SK-MEL-5 (cell line): ENCODE measurements around the gene ELK3. TPM values are rescaled to one million over a fixed set of nuclear protein-coding genes. Genes with fewer than 3 reads are reported as not detected.

ENCODE experiments used
- DNase-seq: peaks from one replicate; pipeline ENCODE4 v3.0.0-alpha.2; 2016; ENCODE audit warnings: low read depth, low spot score
- in situ Hi-C: cut with HindIII; loops from 2 replicates; pipeline ENCODE4 v1.10.0; 2016; ENCODE audit warnings: low sequenced_read_pairs, high pct_unique_total_duplicates, low pct_unique_long_range_greater_than_20kb
- total RNA-seq: library from RNA; depleted of rRNA; stranded (reverse); fragments of >200 nt; shearing (Covaris generic); gene quantifications from 2 replicates; pipeline ENCODE4 v1.2.3, GENCODE V29; 2014

The ELK3 gene
- total RNA-seq, 1 experiment from 2014 or later = 19.2 TPM

GRCh38 chr12:96183734-96184370 is 10.3 kb upstream of the ELK3 start:
- DNase-seq = no peak
- in situ Hi-C loops = no loop called here

- in situ Hi-C loops = no loop called here
- DNase-seq = no peak
Observed at GRCh38 chr12:96185914-96186313, 8.3 kb upstream of the ELK3 start.

GRCh38 chr12:96186607-96187301 is 7.4 kb upstream of the ELK3 start:
- DNase-seq = no peak
- in situ Hi-C loops = no loop called here

- in situ Hi-C loops = no loop called here
- DNase-seq = no peak
Observed at GRCh38 chr12:96187956-96188355, 6.2 kb upstream of the ELK3 start.

GRCh38 chr12:96189781-96190180 is 4.4 kb upstream of the ELK3 start:
- no peak for DNase-seq
- in situ Hi-C loops = no loop called here

GRCh38 chr12:96190413-96191108 is 3.6 kb upstream of the ELK3 start:
- in situ Hi-C loops = no loop called here
- DNase-seq = no peak

- DNase-seq = no peak
Observed at GRCh38 chr12:96192926-96193573, 1.1 kb upstream of the ELK3 start.

GRCh38 chr12:96194576-96194889 is 358 bp downstream of the ELK3 start:
- no peak for DNase-seq
- in situ Hi-C loops = no loop called here

More at GRCh38 chr12:96192926-96193573, 1.1 kb upstream of the ELK3 start:
- in situ Hi-C loops = no loop called here

GRCh38 chr12:96194971-96195844 is 1.0 kb downstream of the ELK3 start:
- in situ Hi-C loops = no loop called here
- DNase-seq = peak; percentile 69

GRCh38 chr12:96195845-96196451 is 1.8 kb downstream of the ELK3 start:
- in situ Hi-C loops = no loop called here
- peak; percentile 43 for DNase-seq

GRCh38 chr12:96196781-96197180 is 2.6 kb downstream of the ELK3 start:
- DNase-seq = no peak
- in situ Hi-C loops = no loop called here

GRCh38 chr12:96197503-96198272 is 3.5 kb downstream of the ELK3 start:
- in situ Hi-C loops = no loop called here

GRCh38 chr12:96198965-96199364 is 4.8 kb downstream of the ELK3 start:
- in situ Hi-C loops = no loop called here

More at GRCh38 chr12:96197503-96198272, 3.5 kb downstream of the ELK3 start:
- DNase-seq = no peak

GRCh38 chr12:96199464-96199863 is 5.3 kb downstream of the ELK3 start:
- in situ Hi-C loops = no loop called here

More at GRCh38 chr12:96198965-96199364, 4.8 kb downstream of the ELK3 start:
- DNase-seq = no peak

GRCh38 chr12:96201272-96202227 is 7.4 kb downstream of the ELK3 start:
- in situ Hi-C loops = no loop called here
- no peak for DNase-seq

More at GRCh38 chr12:96199464-96199863, 5.3 kb downstream of the ELK3 start:
- DNase-seq = no peak
